HG03039 (cell line): ENCODE results near the gene GLI2.

Experiments used
- ATAC-seq: cut with Tn5 transposase; IDR thresholded peaks from one replicate; pipeline ENCODE4 v1.9.1; 2021; ENCODE audit warnings: mild to moderate bottlenecking, moderate library complexity; ENCODE audit not compliant: unreplicated experiment

The GLI2 gene

DNA sequence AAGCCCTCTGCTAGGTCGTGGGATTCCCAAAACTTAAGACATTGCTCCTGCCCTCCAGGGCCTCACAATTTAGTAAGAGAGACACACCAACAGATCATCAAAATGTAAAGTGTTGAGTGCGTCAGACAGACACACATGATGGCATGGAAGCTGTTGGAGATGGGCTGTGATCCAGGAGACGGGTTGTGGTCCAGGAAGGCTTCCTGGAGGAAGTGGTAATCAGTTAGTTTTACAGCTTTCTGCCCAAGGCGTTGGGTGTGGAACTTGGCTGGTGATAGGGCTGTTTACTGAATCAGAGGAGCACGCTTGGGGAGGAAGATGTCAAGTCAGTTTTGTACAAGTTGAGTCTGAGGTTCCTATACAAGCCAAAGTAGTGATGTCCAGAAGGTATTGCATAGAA is 24.0 kb upstream of the GLI2 start:
- ATAC-seq: no peak

DNA sequence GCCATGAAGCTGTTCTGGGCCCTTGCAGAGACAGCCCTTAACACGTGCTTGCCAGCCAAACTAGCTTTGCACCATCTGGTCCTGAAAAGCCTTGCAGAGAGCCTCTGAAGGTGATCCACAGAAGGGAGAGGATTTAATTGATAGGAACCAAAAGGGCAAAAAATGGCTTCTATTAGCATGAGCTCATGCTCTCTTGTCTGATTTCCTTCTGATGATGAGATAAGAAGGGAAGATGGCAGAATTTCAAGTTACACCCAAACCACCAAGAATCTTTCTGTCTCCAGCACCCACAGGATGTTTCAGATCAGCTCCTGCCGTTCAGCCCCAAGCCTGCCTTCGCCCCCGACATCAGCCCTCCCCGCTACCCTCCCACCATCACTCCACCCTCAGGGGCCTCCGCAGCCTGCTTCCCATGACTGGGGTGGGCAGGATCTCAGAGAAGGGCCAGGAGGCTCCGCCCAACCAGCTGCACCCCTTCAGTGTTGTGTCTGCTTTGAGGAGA is 23.4 kb upstream of the GLI2 start:
- no peak for ATAC-seq

DNA sequence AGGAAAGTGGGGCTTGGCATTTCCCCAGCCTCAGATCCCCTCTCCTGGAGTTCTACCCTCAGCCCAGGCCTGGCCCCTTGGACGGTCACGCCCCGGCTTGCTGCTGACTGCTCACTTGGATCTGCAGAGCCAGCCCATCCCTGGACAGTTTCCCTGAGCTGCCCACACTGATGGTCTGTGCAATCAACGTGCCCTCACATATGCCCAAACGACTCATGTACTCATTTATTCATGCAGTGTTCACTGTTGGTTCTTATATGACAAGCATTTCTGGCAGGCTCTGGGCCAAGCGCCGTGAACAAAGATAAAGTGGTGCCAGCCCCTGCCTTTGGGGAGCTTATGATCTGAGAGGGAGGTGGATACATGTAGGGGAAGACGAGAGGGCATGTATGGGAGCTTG is 20.3 kb upstream of the GLI2 start:
- ATAC-seq: no peak

DNA sequence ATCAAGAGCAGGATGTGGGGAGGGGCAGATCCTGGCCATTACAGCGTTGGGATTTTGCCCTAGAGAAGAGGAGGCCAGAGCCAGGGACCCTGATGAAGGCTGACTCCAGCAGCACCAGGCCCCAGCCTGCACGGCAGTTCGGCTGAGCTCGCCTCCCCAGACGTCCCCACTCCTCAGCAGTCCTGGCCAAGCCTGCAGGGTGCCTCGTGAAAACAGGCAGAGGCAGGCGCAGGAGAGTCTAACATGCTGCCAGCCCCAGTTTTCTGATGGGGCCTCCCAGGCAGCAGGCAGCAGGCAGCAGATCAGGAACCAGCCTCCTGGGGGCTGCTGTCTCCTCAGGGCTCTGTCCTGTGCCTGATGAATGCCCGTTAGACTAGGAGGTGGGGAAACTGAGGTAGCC is 19.7 kb upstream of the GLI2 start:
- ATAC-seq: no peak

DNA sequence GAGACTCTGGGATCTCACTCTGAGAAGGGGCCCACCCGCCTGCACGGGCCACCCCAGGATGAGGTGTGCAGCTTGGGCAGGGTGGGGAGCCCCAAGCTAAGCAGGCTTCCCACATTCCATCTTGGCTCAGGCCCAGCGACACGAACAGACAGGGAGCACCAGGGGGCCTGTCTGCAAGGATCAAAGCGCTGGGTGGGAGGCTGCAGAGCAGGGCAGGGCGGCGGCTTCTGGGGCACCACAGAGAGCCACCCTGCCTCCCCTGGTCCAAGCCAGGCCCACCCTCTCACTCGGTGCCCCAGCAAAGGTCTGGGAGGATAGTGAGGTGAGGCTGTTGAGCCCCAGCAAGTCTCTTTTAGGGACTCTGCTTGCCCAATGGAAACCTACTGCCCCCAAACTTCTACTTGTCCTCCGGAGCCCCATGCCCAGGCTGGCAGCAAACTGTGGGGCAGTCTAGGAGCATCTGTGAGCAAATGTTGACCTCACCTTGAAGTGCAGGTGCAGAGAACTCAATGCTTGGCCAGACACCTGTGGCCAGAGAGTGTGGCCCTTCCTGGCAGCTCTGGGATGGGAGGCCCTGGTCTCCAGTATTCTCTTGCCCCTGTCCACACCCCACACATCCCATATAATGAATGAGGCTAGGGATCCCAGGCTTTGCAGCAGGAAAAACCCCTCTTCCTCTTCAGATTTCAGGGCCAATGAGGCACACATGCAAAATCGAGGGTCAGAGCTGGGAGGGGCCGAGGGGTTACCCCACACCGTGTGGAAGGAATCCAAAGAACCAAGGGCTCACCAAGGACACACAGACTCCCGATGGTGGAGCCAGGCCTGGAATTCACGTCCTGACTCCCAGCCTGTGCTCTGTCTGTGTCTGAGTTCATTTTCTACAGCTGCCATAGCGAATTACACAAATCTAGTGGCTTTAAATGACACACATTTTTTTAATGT is 18.8 kb upstream of the GLI2 start:
- ATAC-seq: no peak

DNA sequence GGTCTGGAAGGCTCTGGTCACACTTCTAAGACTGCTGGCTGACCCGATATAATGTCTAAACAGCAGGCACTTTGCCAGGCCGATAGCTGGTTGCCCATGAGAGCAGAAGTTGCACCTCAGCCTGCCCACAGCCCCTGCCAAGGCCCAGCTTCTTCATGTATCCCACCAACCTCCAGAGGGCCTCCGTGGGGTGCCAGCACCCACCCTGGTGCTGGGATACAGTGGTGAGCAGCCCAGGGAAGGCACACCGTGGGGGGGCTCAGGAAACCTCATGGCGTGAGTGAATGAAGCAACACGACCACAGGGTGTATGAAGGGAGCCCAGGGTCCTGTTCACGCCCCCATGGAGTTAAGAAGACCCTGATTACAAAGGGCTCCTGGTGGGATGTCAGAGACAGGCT is 16.2 kb upstream of the GLI2 start:
- ATAC-seq: no peak

DNA sequence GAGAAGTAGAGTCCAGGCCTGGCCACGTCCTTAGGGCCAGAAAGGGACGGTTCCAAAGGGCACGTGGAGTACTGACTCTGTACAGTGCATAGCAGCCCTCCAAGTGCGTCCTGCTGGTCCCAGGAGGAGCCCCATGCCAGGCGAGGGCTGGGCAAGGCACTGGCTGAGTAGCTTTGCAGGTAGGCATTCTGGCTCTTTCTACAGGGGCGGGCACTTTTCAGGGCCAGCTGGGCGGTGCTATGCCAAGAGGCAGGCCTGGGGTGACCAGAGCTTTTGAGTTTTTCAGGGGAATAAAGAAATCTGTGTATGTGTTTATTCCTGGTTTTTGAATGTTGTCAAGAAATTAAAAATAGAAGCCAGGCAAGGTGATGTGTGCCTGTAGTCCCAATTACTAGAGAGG is 15.4 kb upstream of the GLI2 start:
- no peak for ATAC-seq

DNA sequence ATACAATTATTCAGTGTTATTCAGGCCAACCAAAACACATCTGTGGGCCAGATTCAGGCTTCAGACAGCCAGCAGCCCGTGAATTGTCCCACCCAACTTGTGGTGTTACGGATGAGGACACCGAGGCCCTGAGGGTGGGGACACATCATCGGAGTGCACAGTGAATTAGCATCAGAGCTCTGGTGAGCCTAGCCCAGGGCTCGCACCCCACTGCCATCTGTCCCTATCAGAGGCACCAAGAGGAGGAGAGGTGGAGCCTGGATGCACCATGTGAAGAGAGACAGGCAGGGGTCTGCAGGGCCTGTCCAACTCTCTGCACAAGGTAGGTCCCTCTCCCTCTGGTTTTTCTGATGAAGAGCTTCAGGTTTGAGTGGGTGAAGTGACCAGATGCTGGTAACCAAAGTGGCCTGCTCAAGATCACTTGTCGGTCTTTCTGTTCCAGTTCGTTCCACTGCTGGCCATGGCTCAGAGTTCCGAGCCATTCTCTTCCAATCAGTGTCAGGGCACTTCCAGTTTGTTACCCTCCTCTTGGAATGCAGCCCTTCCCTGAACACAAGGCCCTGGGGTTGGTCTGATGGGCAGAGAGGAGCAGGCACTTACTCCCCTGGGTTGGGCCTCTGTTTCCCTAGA is 14.8 kb upstream of the GLI2 start:
- ATAC-seq: no peak

DNA sequence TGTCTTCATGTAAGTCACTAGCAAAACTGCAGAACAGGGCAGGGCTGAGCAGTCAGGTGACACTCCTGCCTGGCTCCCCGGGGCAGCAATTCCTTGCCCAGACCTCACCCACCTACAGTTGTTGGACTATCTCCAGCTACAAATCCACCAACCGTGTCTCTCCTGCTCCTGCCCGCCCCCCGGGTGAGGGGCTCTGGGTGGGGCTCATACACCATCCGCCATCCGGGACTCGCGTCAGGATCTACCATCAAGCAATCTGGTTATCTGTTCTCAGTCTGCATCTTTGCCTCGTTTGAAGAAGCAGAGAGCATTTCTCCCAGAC is 13.5 kb upstream of the GLI2 start:
- ATAC-seq: no peak

DNA sequence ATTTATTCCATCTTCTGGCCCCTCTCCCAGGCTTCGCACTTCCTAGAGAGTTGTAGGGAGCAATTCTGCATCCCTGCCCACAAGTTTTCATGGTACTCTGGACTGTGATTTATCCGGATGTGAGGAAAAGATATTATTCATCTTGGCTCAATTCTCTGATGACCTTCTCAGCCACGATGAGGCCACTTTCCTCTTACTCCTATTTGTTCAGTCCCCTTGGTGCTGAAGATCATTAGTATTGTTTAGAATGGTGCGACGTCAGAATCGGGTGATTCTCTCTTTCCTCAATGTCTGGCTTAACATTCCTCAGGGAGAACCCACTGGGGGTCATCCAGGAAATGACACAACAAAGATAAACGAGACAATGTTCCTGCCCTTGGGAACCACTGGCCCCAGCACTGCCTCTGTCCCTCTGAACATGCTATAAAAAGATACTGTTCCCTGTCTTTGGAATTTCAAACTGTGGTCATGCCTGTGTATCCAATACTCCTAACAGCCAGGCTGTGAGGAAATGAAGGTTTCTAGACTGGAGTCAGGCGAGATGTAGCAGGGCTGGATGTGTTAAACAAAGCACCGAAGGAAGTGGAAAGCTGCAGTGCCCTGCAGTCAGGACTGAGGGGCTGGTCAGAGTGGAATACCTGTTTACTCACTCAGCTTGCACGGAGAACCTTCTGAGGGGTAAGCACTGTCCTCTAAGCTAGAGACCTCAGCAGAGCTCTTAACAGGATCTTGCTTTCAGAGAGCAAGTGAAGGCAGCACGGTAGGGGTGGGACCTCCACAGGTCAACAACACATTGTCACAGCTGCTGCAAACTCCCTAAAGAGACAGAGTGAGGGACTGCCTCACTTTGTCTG is 12.9 kb upstream of the GLI2 start:
- no peak for ATAC-seq

DNA sequence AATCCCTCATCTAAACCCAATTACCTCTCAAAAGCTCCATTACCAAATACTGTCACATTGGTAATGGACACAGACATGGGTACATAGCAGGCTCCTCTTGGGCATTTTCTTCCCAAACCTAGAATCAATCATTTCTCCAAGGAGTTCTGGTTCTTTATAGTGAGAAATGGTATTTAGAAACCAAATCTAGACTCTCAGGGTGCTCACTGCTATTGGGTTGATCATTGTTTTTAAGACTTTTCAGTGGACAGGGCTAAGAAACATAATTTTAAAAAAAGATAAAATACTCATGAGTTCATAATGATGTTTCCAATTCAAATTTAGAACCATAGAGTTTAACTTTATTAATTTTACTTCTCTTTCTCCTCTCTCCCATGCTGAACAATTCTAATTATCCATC is 9.4 kb upstream of the GLI2 start:
- ATAC-seq: no peak

DNA sequence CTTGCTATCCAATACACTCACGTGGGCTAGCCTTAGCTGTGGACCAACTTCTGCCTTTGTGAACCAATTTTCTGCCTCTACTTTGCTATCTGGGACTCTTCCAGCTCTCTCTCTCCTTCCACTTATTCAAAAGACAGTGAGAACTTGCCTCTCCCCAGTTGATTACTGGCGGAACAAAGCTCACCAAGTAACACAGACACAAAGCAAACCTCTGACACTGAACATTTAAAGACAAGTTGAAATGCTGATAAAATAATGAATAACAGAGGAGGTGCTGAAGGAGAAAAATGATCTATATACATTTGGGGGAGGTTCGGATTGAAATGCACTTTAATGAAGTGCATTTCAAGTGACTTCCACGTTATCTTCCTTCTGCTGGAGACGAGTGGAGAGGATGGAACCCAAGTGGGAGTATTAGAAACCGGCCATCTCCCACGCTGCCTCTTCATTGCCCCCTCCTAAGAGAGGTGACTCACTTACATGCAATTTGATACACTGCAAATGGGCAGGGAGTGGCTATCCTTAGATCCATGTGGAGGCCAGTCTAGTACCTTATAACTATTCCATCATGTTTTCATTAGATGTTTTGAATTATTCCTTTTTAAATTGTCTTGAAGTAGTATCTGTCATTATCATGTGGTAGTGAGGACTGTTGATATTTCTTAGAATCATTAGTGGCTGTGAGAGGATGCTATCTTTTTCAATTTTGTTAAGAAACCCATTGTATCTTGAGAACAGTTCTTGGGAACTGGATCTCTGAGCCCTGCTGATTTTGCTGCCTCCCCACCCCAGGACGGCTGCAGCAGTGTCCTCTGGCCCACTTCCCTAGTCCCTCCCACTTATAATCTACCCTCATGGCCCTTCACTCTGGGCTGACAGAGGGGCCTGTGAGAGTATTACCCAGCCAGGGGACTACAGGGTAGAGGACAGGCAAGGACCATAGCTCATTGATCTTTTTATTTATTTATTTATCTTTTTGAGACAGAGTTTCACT is 6.0 kb upstream of the GLI2 start:
- no peak for ATAC-seq

DNA sequence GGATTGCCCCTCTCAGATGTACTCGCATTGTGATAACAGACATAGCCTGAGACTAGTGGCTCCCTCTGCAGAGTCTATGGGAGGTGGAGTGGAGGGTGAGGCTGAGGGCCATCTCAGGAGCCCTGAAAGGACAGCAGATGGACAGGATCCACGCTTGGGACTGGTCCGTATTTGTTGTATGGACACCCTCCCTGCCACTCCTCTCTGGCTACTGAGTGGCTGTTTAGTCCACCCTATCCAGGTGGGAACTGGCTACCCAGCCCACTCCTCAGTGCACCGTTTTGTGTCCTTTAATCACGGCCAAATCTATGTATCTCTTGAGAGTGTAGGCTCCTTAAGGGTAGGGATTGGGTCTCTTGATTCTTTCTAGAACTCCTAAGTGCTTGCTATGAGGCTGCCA is 4.5 kb upstream of the GLI2 start:
- ATAC-seq: no peak

DNA sequence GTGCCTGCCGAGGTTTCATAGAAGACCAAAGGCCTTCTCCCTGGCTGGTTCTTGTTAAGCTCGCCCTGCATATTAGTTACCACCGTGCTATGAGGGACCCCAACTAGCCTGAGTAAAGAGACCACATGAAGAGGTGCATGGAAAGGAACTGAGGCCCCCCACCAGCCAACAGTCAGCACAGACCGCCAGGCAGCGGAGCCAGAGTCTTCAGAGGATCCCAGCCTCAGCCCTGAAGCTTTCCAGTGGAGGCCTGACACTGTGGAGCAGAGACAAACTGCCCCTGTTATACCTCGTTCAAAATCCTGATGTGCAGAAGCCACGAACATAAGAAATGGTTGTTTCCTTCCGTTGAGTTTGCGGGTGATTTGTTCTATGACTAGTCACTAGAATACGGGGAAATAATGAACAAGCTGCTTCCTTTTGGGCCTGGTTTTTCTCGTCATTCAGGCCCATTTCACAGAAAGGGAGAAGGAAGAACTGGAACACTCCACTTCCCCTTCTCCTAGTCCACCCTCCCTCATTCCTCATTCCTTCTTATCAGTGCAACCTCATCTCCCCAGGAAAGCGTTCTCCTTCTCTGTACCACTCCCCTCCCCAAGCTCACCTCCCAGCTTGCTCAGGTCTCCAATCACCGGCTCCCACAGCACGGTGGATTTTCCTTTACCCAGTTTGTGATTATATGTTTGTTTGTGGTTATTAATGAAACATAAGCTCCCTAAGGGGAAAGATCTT is 3.0 kb upstream of the GLI2 start:
- ATAC-seq: no peak

DNA sequence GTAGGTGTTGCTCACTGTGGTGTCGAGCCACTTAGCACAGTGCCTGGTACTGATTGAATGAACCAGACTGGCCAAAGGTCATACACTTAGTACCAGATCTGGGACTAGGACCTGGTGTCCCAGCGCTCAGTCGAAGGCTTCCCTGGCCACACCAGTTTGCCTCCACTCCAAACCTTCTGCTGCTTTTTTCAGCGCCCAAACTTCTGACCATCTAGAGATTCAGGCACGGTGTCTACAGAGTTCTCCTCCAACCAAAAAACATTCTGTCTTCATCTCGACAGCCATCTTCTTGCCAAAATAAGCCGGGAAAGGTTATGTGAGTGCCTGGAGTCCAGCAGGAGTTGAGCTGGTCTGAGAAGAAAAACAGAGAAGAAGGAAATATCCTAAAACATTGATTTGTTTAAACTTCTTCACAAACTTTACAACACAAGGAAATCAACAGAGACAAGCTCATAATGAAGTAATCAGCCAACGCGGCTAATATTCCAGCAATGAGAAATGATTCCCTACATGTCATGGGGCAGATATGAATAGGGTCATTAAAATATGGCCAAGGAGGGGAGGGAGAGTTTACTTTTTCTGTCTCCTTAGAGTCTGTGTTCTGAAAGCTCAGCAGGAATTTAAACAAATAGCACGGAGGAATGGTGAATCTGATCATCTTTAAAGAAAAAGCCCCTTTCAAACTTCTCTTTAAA is 2.3 kb upstream of the GLI2 start:
- ATAC-seq: no peak

DNA sequence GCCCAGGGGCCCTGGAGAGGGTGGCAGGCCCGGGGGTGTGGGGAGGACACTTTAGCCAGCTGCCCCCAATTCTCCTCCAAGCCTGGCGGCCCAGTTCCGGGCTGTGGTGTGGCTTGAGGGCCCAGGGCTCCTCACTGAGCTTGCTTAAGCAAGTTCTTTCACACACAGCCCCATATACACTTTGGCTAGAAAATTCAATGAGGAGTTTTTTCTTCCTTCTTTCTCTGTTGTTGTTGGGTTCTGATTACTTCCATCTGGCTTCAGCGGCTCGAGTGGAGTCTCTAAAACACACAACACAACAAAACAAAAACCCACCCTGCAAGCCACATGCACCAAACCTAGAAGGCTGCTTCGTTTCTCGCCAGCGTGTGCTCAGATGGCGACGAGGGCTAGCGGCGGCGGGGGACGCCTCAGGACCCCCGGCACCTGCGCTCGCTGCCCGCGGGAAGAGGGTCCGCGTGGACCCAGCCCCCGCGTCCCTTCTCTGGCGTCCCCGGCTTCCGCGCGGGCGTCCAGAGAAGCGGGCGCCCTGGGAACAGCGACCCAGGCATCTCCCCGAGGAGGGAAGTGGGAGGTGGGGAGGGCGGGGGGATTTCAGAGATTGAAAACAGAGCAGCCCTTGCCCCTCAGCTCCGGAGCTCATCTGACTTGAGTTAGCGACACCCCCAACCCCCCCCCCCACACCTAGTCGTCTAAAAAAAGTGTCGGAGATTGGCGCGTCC is 577 bp upstream of the GLI2 start:
- ATAC-seq: no peak

DNA sequence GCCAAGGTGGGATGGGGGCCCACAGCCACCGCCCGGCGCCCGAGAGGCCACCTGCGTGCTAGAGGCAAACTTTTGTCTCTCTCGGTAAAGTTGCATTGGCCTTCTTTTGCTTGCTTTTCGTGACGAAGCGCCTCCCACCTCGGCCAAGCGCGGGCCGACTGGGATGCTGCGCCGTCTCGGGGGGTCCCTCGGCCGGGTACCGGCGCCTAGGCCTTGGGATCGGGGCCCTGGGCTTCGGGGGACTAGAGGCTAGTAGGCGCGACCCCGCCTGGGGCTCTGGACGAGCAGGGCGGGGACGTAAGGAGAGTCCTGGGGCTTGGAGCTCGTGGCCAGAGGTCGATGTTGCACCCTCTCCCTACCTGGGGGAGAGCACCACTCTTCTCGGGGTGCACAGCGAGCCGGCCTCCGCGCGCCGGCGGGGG is 545 bp downstream of the GLI2 start:
- ATAC-seq: no peak

DNA sequence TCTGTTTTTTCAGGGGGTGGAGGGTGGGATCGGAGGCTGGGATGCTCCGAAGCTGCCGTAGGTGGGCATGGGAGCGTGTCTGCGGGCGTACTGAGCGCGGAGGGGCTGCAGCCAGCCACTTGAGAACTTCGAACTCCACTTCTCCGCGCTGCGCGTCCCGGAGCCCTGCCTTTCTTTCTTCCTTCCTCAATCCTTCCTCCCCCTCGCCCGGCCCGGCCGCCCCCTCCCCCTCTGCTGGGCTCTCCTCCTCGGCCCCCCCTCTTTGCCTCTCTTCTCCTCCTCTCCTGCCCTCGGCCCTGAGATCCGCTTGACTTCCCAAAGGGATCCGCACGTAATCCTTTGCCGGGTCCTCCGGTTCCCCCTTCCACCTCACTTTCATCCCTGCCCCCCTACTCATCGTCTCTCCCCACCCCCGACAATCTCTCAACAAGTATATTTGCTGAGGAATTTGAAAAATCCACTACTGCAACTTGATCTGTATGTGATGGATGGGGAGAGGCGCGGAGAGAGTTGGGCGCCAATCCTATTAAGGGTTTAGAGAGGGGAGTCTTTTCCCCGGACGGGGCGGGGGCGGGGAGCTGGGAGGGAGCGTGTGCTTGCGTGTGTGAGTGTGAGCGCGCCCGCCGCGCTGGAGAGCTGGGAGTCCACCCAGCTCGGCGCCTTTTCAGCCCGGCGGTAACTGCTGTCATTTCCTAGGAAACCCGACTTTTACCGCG is 1.1 kb downstream of the GLI2 start:
- ATAC-seq: no peak
